ENCODE data around the gene HTT. TPM values are rescaled to one million over a fixed set of nuclear protein-coding genes. Genes with fewer than 3 reads are reported as not detected.

HTT gene
- total RNA-seq, 1 experiment from 2014 or later: 64.4 TPM

DNA sequence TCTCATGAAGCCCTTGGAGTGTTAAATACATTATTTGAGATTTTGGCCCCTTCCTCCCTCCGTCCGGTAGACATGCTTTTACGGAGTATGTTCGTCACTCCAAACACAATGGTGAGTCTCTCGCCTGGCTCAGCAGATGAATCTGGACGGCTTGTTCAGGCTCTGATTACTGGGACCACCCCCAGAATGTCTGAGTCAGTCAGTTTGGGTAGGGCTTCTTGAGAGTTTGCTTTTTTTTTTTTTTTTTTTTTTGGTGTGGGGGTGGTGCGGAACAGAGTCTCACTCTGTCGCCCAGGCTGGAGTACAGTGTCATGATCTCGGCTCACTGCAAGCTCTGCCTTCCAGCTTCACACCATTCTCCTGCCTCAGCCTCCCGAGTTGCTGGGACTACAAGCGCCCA is 112.1 kb downstream of the HTT start:
- Histone ChIP-seq H2BK5ac (ENCODE audit: insufficient read length, low read length) (no peak overlapping the region), H3K4ac (ENCODE audit: low read depth, low read length) (no peak overlapping the region), H3K79me1 (ENCODE audit: insufficient read depth, low read depth, low read length, poor library complexity, severe bottlenecking) (no peaks in the 10 kb centered on the region), H3K4me1 (ENCODE audit: insufficient read depth, low read length) (no peaks in the 10 kb centered on the region), H4K8ac (replicated peaks; ENCODE audit: insufficient read length, low read depth, low read length) (no peak overlapping the region), H4K91ac (ENCODE audit: insufficient read length, low read depth, low read length) (no peak overlapping the region), H2BK12ac (ENCODE audit: insufficient read length, low read depth, low read length) (no peak overlapping the region), H3T11ph (ENCODE audit: low read length) (no peak overlapping the region), H3K4me2 (ENCODE audit: insufficient read depth, insufficient read length, low read length) (no peak overlapping the region), H2BK20ac (ENCODE audit: low read depth, low read length, poor library complexity, severe bottlenecking) (no peak overlapping the region), H2AFZ (ENCODE audit: low read length) (no peak overlapping the region), H3K9me3 (ENCODE audit: control insufficient read depth, low read depth, low read length) (no peaks in the 10 kb centered on the region), H4K20me1 (ENCODE audit: control insufficient read depth, insufficient read depth, insufficient read length) (no peaks in the 10 kb centered on the region), H2AK5ac (ENCODE audit: insufficient read length, low read length) (no peak overlapping the region), H3K27ac (ENCODE audit: insufficient read length, low read depth, low read length) (no peak overlapping the region), H4K5ac (ENCODE audit: insufficient read length, low read depth, low read length) (no peak overlapping the region), H2BK15ac (ENCODE audit: low read depth, low read length) (no peak overlapping the region), H3K56ac (ENCODE audit: insufficient read length, low read depth, low read length) (no peak overlapping the region), H3K9ac (ENCODE audit: extremely low read depth, insufficient read length, low read length) (no peak overlapping the region), H2BK120ac (ENCODE audit: low read depth, low read length, poor library complexity, severe bottlenecking) (no peak overlapping the region), H3K18ac (ENCODE audit: insufficient read length, low read depth, low read length) (no peak overlapping the region), H3K27me3 (ENCODE audit: insufficient read depth, low read length) (no peaks in the 10 kb centered on the region), H3K14ac (ENCODE audit: insufficient read depth, low read length) (no peak overlapping the region), H3K23me2 (ENCODE audit: insufficient read length, low read depth, low read length, poor library complexity, severe bottlenecking) (no peaks in the 10 kb centered on the region), H3K79me2 (ENCODE audit: insufficient read depth, low read length) (0 out of 2 replicates have a peak, but pooled peaks cover 1% of the 10 kb centered on the region), H3K23ac (ENCODE audit: insufficient read length, low read depth, low read length) (no peak overlapping the region)
- peaks cover 22 to 88% (median 62%) of the 10 kb centered on the region in 3 experiments; a peak in 6 of 7 replicates for H3K36me3 Mint-ChIP-seq (ENCODE audit: insufficient read depth in 1 of 3, low read depth in 3 of 3)
- no peak overlapping the region for H3K4me3 Mint-ChIP-seq
- no peaks in the 10 kb centered on the region for H3K27me3 Mint-ChIP-seq (ENCODE audit: low read depth)
- WGBS (ENCODE audit: extremely low coverage, insufficient read length, low lambda C conversion rate): no CpG with 5 or more reads among the region's 11 CpGs
- TF ChIP-seq CTCF (conservative IDR thresholded peaks at IDR 0.05): no peak
- DNase-seq: no peak
- H3K4me1 Mint-ChIP-seq: no peaks in the 10 kb centered on the region
- H3K9me3 Mint-ChIP-seq: no peaks in the 10 kb centered on the region
- peak overlapping the region in 1 of 3 experiments; percentile 49; a peak in 1 of 7 replicates for H3K27ac Mint-ChIP-seq
